Right lobe of liver (tissue), 6 donors: ENCODE measurements around the gene PTPRK. TPM values are rescaled to one million over a fixed set of nuclear protein-coding genes. Genes with fewer than 3 reads are reported as not detected.

ENCODE experiments used
- ATAC-seq, 4 donors: fragments of 200-7000 bp; cut with Tn5 transposase; one replicate each; pipeline ENCODE4 v1.9.1; 2020; ENCODE audit warnings: mild to moderate bottlenecking in 4 of 4, moderate library complexity in 4 of 4
- DNase-seq, 3 donors: peaks; one replicate each; pipeline ENCODE4 v3.0.0-alpha.2; 2020
- H3K27ac ChIP-seq, 3 donors: fragments of 200-600 bp; one replicate each; pipeline ENCODE4 v1.8.0; 2022
- H3K27me3 ChIP-seq, 2 donors: fragments of 200-600 bp; one replicate each; pipeline ENCODE4 v1.8.0; 2022
- H3K36me3 ChIP-seq, 4 donors: fragments of 200-600 bp; sonication (generic) in 1 of 4; one replicate each; pipeline versions ENCODE4 v1.5.1 to v1.8.0; 2017 to 2022; ENCODE audit warnings: control low read depth in 1 of 4
- H3K4me1 ChIP-seq, 4 donors: fragments of 200-600 bp; sonication (generic) in 1 of 4; one replicate each; pipeline versions ENCODE4 v1.5.1 to v1.8.0; 2017 to 2022; ENCODE audit warnings: control low read depth in 1 of 4
- H3K4me3 ChIP-seq, 3 donors: fragments of 200-600 bp; one replicate each; pipeline ENCODE4 v1.8.0; 2022
- H3K9me3 ChIP-seq, 4 donors: fragments of 200-600 bp; sonication (generic) in 1 of 4; one replicate each; pipeline versions ENCODE4 v1.5.1 to v1.8.0; 2017 to 2022; ENCODE audit warnings: control low read depth in 1 of 4
- CTCF ChIP-seq, 4 donors: fragments of 200-600 bp in 3 of 4; fragments of 450-650 bp in 1 of 4; IDR thresholded peaks; one replicate each; pipeline versions ENCODE4 v1.5.1 to v1.8.0; 2016 to 2022; ENCODE audit warnings: antibody characterized with exemption in 4 of 4, mild to moderate bottlenecking in 2 of 4
- POLR2A ChIP-seq: fragments of 450-650 bp; IDR thresholded peaks from one replicate; pipeline ENCODE4 v1.6.1; 2017; ENCODE audit warnings: antibody characterized with exemption, mild to moderate bottlenecking
- WGBS: methylation state at CpG from one replicate; pipeline ENCODE4 v1.1.6; 2018; ENCODE audit warnings: low coverage, low lambda C conversion rate; ENCODE audit not compliant: insufficient coverage; ENCODE audit errors: missing lambda C conversion rate; 5-methylcytosine and 5-hydroxymethylcytosine counted together
- intact Hi-C, 2 donors: fragments of 100-400 bp; cut with DNase I; formaldehyde crosslinking; loops; one replicate each; pipeline versions ENCODE4 v1.11.2 to v1.14.1; 2022
- total RNA-seq, 6 experiments: library from RNA; depleted of rRNA in 2 of 6; stranded (reverse); fragments of >200 nt in 2 of 6; fragmentation: NEBNext Ultra II Directional in 3 of 6; extraction: Animal tissue kit (Norgen Biotek cat#: 25700) in 3 of 6; gene quantifications; one replicate each; pipeline versions ENCODE4 v1.1.0 to v1.2.4, GENCODE V29; 2016 to 2023
- donor health status: DM: no; HTN: yes; CAD: no.
- donor health status: DM: no; HTN: no; CAD: no.
- donor health status: DM: no; HTN: no; CAD: no.
- donor health status: DM: no; HTN: yes; CAD: no.
- donor health status: DM: no; HTN: yes; CAD: no.

Gene PTPRK
- total RNA-seq, 6 experiments from 2014 or later = 27.7 to 54.5 (median 35.7) TPM

GRCh38 chr6:128479048-128479666 lies 41.2 kb downstream of the PTPRK start:
- H3K36me3 ChIP-seq = no peaks in the 10 kb centered on the region
- no peak for TF ChIP-seq POLR2A
- TF ChIP-seq CTCF (IDR thresholded peaks at IDR 0.05) = no peak
- peaks cover 0 to 13% (median 6%) of the 10 kb centered on the region in 4 donors for H3K4me1 ChIP-seq
- WGBS = 37% methylated on average over 2 of the region's 2 CpGs
- intact Hi-C loops = no loop called here
- H3K9me3 ChIP-seq = no peaks in the 10 kb centered on the region
- DNase-seq = no peak
- H3K27ac ChIP-seq = peak overlapping the region; percentile 46 to 81 (median 59)
- ATAC-seq = peak; percentile 36 to 66 (median 53)
- no peaks in the 10 kb centered on the region for H3K27me3 ChIP-seq
- H3K4me3 ChIP-seq = peak overlapping the region in 1 of 3 donors; percentile 8

- ATAC-seq (peak; percentile 74 to 79 (median 76)), DNase-seq (no peak)
- 14% methylated on average over 3 of the region's 3 CpGs for WGBS
- H3K4me1 ChIP-seq = peaks cover 0 to 13% (median 6%) of the 10 kb centered on the region in 4 donors
- no peak for TF ChIP-seq CTCF (IDR thresholded peaks at IDR 0.05)
- TF ChIP-seq POLR2A = no peak
- no peaks in the 10 kb centered on the region for H3K27me3 ChIP-seq
- intact Hi-C loops = no loop called here
- H3K4me3 ChIP-seq = peak overlapping the region; percentile 8 to 46 (median 30)
- no peaks in the 10 kb centered on the region for H3K9me3 ChIP-seq
- H3K27ac ChIP-seq = peak overlapping the region; percentile 46 to 81 (median 59)
- no peaks in the 10 kb centered on the region for H3K36me3 ChIP-seq
Observed at GRCh38 chr6:128478230-128479047, 42.0 kb downstream of the PTPRK start.

- ATAC-seq = no peak
- no peaks in the 10 kb centered on the region for H3K36me3 ChIP-seq
- 30% methylated on average over 1 of the region's 1 CpG for WGBS
- H3K27ac ChIP-seq = no peak overlapping the region
- TF ChIP-seq CTCF (IDR thresholded peaks at IDR 0.05) (no peak), POLR2A (no peak)
- DNase-seq = no peak
- H3K27me3 ChIP-seq = no peaks in the 10 kb centered on the region
- H3K4me1 ChIP-seq = peaks cover 0 to 13% (median 6%) of the 10 kb centered on the region in 4 donors
- H3K9me3 ChIP-seq = no peaks in the 10 kb centered on the region
- H3K4me3 ChIP-seq = no peak overlapping the region
- intact Hi-C loops = no loop called here
Observed at GRCh38 chr6:128474933-128475332, 45.5 kb downstream of the PTPRK start.

GRCh38 chr6:128474481-128474880 lies 45.9 kb downstream of the PTPRK start:
- no peak overlapping the region for H3K4me3 ChIP-seq
- H3K9me3 ChIP-seq = no peaks in the 10 kb centered on the region
- intact Hi-C loops = no loop called here
- WGBS = 80% methylated on average over 1 of the region's 1 CpG
- H3K36me3 ChIP-seq = no peaks in the 10 kb centered on the region
- ATAC-seq = no peak
- H3K27ac ChIP-seq = no peak overlapping the region
- no peak for DNase-seq
- TF ChIP-seq POLR2A (no peak), CTCF (IDR thresholded peaks at IDR 0.05) (no peak)
- H3K27me3 ChIP-seq = no peaks in the 10 kb centered on the region
- H3K4me1 ChIP-seq = peaks cover 0 to 11% (median 5%) of the 10 kb centered on the region in 4 donors
